Hepatocyte (in vitro differentiated cells): ENCODE measurements around the gene CMIP. TPM values are rescaled to one million over a fixed set of nuclear protein-coding genes. Genes with fewer than 3 reads are reported as not detected.

Source experiments
- DNase-seq: peaks from one replicate; pipeline ENCODE4 v3.0.0-alpha.2; 2016; ENCODE audit warnings: low spot score
- H2AFZ ChIP-seq: fragments of 200-600 bp; sonication (generic); 2 replicates; pipeline ENCODE4 v1.6.0; 2016; ENCODE audit warnings: antibody characterized with exemption, mild to moderate bottlenecking
- H3K27ac ChIP-seq: fragments of 200-600 bp; sonication (generic); 2 replicates; pipeline ENCODE4 v1.5.1; 2016; ENCODE audit warnings: mild to moderate bottlenecking
- H3K27me3 ChIP-seq: fragments of 200-600 bp; sonication (generic); 2 replicates; pipeline ENCODE4 v1.6.1; 2016
- H3K36me3 ChIP-seq: fragments of 200-600 bp; sonication (generic); replicated peaks from 2 replicates; pipeline ENCODE4 v1.5.1; 2016; ENCODE audit warnings: low read depth; ENCODE audit not compliant: insufficient read depth
- H3K4me1 ChIP-seq: fragments of 200-600 bp; sonication (generic); 2 replicates; pipeline ENCODE4 v1.5.1; 2016; ENCODE audit warnings: mild to moderate bottlenecking, moderate library complexity; ENCODE audit not compliant: insufficient read depth
- H3K4me2 ChIP-seq: fragments of 200-600 bp; sonication (generic); 2 replicates; pipeline ENCODE4 v1.6.0; 2016
- H3K4me3 ChIP-seq: fragments of 200-600 bp; sonication (generic); 2 replicates; pipeline ENCODE4 v1.5.1; 2016; ENCODE audit warnings: mild to moderate bottlenecking
- H3K79me2 ChIP-seq: fragments of 200-600 bp; sonication (generic); 2 replicates; pipeline ENCODE4 v1.6.0; 2017; ENCODE audit warnings: mild to moderate bottlenecking
- H3K9me2 ChIP-seq: fragments of 200-600 bp; sonication (generic); replicated peaks from 2 replicates; pipeline ENCODE4 v1.6.0; 2017; ENCODE audit warnings: mild to moderate bottlenecking; ENCODE audit not compliant: insufficient read depth
- H3K9me3 ChIP-seq: fragments of 200-600 bp; sonication (generic); 2 replicates; pipeline ENCODE4 v1.5.1; 2016; ENCODE audit warnings: low read depth, mild to moderate bottlenecking
- H4K20me1 ChIP-seq: fragments of 200-600 bp; sonication (generic); 2 replicates; pipeline ENCODE4 v1.6.0; 2016; ENCODE audit warnings: mild to moderate bottlenecking; ENCODE audit not compliant: insufficient read depth, poor library complexity, severe bottlenecking
- CTCF ChIP-seq: fragments of 200-600 bp; sonication (generic); IDR thresholded peaks from 2 replicates; pipeline ENCODE4 v1.5.1; 2016; ENCODE audit warnings: antibody characterized with exemption, mild to moderate bottlenecking; ENCODE audit not compliant: poor library complexity
- EZH2 ChIP-seq: fragments of 200-600 bp; sonication (generic); IDR thresholded peaks from 2 replicates; pipeline ENCODE4 v1.6.1; 2016; ENCODE audit warnings: antibody characterized with exemption, mild to moderate bottlenecking, borderline replicate concordance
- EZH2phosphoT487 ChIP-seq: fragments of 200-600 bp; sonication (generic); IDR thresholded peaks from one replicate; pipeline ENCODE4 v1.6.1; 2018; ENCODE audit warnings: antibody characterized with exemption, mild to moderate bottlenecking, low read depth, moderate library complexity; ENCODE audit not compliant: unreplicated experiment, severe bottlenecking
- WGBS: methylation state at CpG from one replicate; pipeline ENCODE4 v1.1.6; 2016; ENCODE audit warnings: low lambda C conversion rate; ENCODE audit errors: missing lambda C conversion rate; 5-methylcytosine and 5-hydroxymethylcytosine counted together
- polyA plus RNA-seq: library from polyadenylated mRNA; unstranded; fragments of >200 nt; fragmentation: Nextera tagmentation; extraction: Ambion mirVana; gene quantifications from 2 replicates; pipeline ENCODE4 v1.2.1, GENCODE V29; 2016
- total RNA-seq: library from RNA; depleted of rRNA; stranded (reverse); fragments of >200 nt; gene quantifications from 2 replicates; pipeline ENCODE4 v1.2.3, GENCODE V29; 2014

Gene CMIP
- total and polyA plus RNA-seq, 2 experiments from 2014 or later: 5.8 to 17.8 TPM

GRCh38 chr16:81620796-81621195 is 176.2 kb downstream of the CMIP start:
- H3K79me2 ChIP-seq: peaks cover 23% of the 10 kb centered on the region

GRCh38 chr16:81621496-81621895 is 176.9 kb downstream of the CMIP start:
- Histone ChIP-seq H3K27me3 (no peaks in the 10 kb centered on the region), H2AFZ (no peak overlapping the region), H3K4me3 (no peak overlapping the region), H3K27ac (peak overlapping the region; percentile 82), H4K20me1 (peaks cover 3% of the 10 kb centered on the region), H3K9me3 (no peaks in the 10 kb centered on the region), H3K4me2 (no peak overlapping the region), H3K9me2 (no peaks in the 10 kb centered on the region), H3K79me2 (peaks cover 23% of the 10 kb centered on the region), H3K36me3 (no peaks in the 10 kb centered on the region), H3K4me1 (peaks cover 7% of the 10 kb centered on the region)
- TF ChIP-seq EZH2phosphoT487 (no peak), EZH2 (no peak), CTCF (no peak)
- 86% methylated on average over 8 of the region's 8 CpGs for WGBS
- no peak for DNase-seq

More at GRCh38 chr16:81620796-81621195, 176.2 kb downstream of the CMIP start:
- H3K4me2 ChIP-seq: no peak overlapping the region
- peaks cover 3% of the 10 kb centered on the region for H4K20me1 ChIP-seq
- WGBS: 93% methylated on average over 9 of the region's 9 CpGs
- H3K4me3 ChIP-seq: no peak overlapping the region
- no peaks in the 10 kb centered on the region for H3K9me3 ChIP-seq
- H3K4me1 ChIP-seq: peaks cover 10% of the 10 kb centered on the region
- peak overlapping the region; percentile 82 for H3K27ac ChIP-seq
- H3K36me3 ChIP-seq: no peaks in the 10 kb centered on the region
- DNase-seq: no peak
- H2AFZ ChIP-seq: no peak overlapping the region
- H3K9me2 ChIP-seq: no peaks in the 10 kb centered on the region
- no peaks in the 10 kb centered on the region for H3K27me3 ChIP-seq
- no peak for TF ChIP-seq EZH2phosphoT487
- TF ChIP-seq CTCF: no peak
- no peak for TF ChIP-seq EZH2

- no peak for TF ChIP-seq EZH2phosphoT487
- peak; percentile 50 for TF ChIP-seq CTCF
- Histone ChIP-seq H3K79me2 (peaks cover 13% of the 10 kb centered on the region), H3K9me3 (no peaks in the 10 kb centered on the region), H4K20me1 (no peaks in the 10 kb centered on the region), H3K4me3 (no peak overlapping the region), H3K27ac (no peak overlapping the region), H2AFZ (no peak overlapping the region), H3K27me3 (no peaks in the 10 kb centered on the region), H3K4me1 (no peaks in the 10 kb centered on the region), H3K9me2 (no peaks in the 10 kb centered on the region), H3K36me3 (no peaks in the 10 kb centered on the region), H3K4me2 (no peak overlapping the region)
- DNase-seq: peak; percentile 52
- 82% methylated on average over 5 of the region's 5 CpGs for WGBS
These were observed 178.9 kb downstream of the CMIP start for GRCh38 chr16:81623365-81624102.
